ENCODE data around the gene WDR27. TPM values are rescaled to one million over a fixed set of nuclear protein-coding genes. Genes with fewer than 3 reads are reported as not detected.

The WDR27 gene
- total RNA-seq (ENCODE audit: unreplicated experiment) = 59.0 TPM
- long read RNA-seq, partial matches to known transcripts = 0 of 4 reads
- long read RNA-seq, other reads (novel, unspliced or antisense) = 4 of 4 reads

DNA sequence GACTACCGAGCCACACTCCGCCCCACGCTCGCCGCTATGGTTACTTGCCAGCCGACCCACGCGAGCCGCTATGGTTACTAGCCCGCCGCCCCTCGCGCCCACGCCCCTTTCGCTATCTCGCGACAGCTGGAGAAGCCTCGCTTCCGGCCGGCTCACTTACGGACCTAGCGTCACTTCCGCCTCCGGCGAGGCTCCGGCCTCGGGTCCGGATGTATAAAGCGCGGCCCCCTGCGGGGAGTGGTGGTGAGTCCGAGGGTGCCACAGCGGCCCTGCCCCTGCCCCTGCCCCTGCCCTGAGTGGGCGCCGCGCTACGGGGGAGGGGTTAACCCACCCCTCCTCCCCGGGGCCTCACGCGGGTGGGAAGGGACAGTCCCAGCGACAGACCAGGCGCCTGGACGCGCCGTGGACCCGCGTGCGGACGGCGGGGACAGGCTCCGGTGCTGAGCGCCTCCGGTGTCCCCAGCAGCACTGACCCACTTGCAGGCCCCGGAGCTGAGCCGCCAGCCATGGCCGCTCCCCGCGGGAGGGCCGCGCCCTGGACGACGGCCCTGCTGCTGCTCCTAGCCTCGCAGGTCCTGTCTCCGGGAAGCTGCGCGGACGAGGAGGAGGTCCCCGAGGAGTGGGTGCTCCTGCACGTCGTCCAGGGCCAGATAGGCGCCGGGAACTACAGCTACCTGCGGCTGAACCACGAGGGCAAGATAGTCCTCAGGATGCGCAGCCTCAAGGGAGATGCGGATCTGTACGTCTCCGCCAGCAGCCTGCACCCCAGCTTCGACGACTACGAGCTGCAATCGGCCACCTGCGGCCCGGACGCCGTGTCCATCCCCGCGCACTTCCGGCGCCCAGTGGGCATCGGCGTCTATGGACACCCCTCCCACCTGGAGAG lies at the start of gene WDR27, which contains the start of gene C6orf120:
Gene WDR27 (minus strand): TSS at position 76 of the 886 bp plus-strand sequence. CDS start 13,024 bp downstream, outside the sequence.
Gene C6orf120 (plus strand): TSS at position 173 of the 886 bp plus-strand sequence. CDS start 334 bp downstream, at position 507.
- H3K4me1 Mint-ChIP-seq (ENCODE audit: unreplicated experiment) = peaks cover 36% of the 10 kb centered on the region
- H3K9me3 Mint-ChIP-seq (ENCODE audit: unreplicated experiment) = no peaks in the 10 kb centered on the region
- H3K36me3 Mint-ChIP-seq (ENCODE audit: low read depth, unreplicated experiment) = peaks cover 17% of the 10 kb centered on the region
- H3K4me3 Mint-ChIP-seq (ENCODE audit: unreplicated experiment) = peak within 1 kb of the TSS; percentile 96
- peak; percentile 96 for DNase-seq (ENCODE audit: low spot score)
- peaks cover 12% of the 10 kb centered on the region for H3K27me3 Mint-ChIP-seq (ENCODE audit: unreplicated experiment)
- H3K27ac Mint-ChIP-seq (ENCODE audit: unreplicated experiment) = peak within 1 kb of the TSS; percentile 92
- no peak for TF ChIP-seq CTCF (IDR thresholded peaks at IDR 0.05; ENCODE audit: unreplicated experiment)

DNA sequence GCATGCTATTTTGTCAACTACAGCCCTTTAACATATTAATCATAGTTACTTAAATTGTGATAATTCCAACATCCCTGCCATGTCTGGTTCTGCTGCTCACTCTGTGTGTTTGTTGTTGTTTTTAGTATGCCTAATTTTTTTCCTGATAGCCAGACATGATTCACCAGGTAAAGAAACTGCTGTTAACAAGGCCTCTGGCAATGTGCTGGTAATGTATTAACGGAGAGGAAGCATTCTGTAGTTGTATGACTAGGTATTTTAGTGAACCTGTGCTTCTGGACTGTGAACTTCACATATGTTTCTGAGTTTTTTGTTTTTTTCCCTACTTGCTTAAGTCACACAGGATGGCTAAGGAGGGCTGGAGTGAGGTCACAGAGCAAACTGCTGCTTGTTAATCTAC lies 44.7 kb upstream of the WDR27 start:
- DNase-seq (ENCODE audit: low spot score) = no peak
- H3K36me3 Mint-ChIP-seq (ENCODE audit: low read depth, unreplicated experiment) = no peaks in the 10 kb centered on the region
- H3K4me1 Mint-ChIP-seq (ENCODE audit: unreplicated experiment) = peaks cover 3% of the 10 kb centered on the region
- H3K4me3 Mint-ChIP-seq (ENCODE audit: unreplicated experiment) = no peak overlapping the region
- TF ChIP-seq CTCF (IDR thresholded peaks at IDR 0.05; ENCODE audit: unreplicated experiment) = no peak
- H3K9me3 Mint-ChIP-seq (ENCODE audit: unreplicated experiment) = no peaks in the 10 kb centered on the region
- H3K27me3 Mint-ChIP-seq (ENCODE audit: unreplicated experiment) = peaks cover 4% of the 10 kb centered on the region
- no peak overlapping the region for H3K27ac Mint-ChIP-seq (ENCODE audit: unreplicated experiment)

DNA sequence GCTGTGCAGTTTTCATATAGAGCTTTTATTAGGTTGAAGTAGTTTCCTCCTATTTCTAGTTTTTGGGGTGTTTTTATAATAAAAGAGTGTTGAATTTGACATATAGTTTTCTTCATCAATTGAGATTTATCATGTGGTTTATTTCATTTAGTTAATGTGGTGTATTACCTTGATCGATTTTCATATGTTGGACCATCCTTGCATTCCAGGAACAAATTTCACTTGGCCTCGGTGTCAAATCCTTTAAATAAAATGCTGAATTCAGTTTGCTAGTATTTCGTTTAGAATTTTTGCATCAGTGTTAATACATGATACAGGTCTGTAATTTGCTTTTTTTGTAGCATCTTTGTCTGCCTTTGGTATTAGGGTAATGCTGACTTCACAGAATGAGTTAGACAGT lies 43.6 kb upstream of the WDR27 start:
- H3K27ac Mint-ChIP-seq (ENCODE audit: unreplicated experiment) = no peak overlapping the region
- DNase-seq (ENCODE audit: low spot score) = no peak
- H3K9me3 Mint-ChIP-seq (ENCODE audit: unreplicated experiment) = no peaks in the 10 kb centered on the region
- no peak for TF ChIP-seq CTCF (IDR thresholded peaks at IDR 0.05; ENCODE audit: unreplicated experiment)
- H3K27me3 Mint-ChIP-seq (ENCODE audit: unreplicated experiment) = peaks cover 2% of the 10 kb centered on the region
- H3K4me3 Mint-ChIP-seq (ENCODE audit: unreplicated experiment) = no peak overlapping the region
- no peaks in the 10 kb centered on the region for H3K36me3 Mint-ChIP-seq (ENCODE audit: low read depth, unreplicated experiment)
- peaks cover 3% of the 10 kb centered on the region for H3K4me1 Mint-ChIP-seq (ENCODE audit: unreplicated experiment)

GRCh38 chr6:169741344-169741743 lies 39.5 kb upstream of the WDR27 start:
- peaks cover 1% of the 10 kb centered on the region for H3K27me3 Mint-ChIP-seq (ENCODE audit: unreplicated experiment)
- no peak overlapping the region for H3K4me3 Mint-ChIP-seq (ENCODE audit: unreplicated experiment)
- no peak overlapping the region for H3K27ac Mint-ChIP-seq (ENCODE audit: unreplicated experiment)
- no peaks in the 10 kb centered on the region for H3K36me3 Mint-ChIP-seq (ENCODE audit: low read depth, unreplicated experiment)
- H3K4me1 Mint-ChIP-seq (ENCODE audit: unreplicated experiment) = no peaks in the 10 kb centered on the region
- no peak for TF ChIP-seq CTCF (IDR thresholded peaks at IDR 0.05; ENCODE audit: unreplicated experiment)
- no peaks in the 10 kb centered on the region for H3K9me3 Mint-ChIP-seq (ENCODE audit: unreplicated experiment)
- no peak for DNase-seq (ENCODE audit: low spot score)
